H9 (cell line): ENCODE measurements around the gene ING2. TPM values are rescaled to one million over a fixed set of nuclear protein-coding genes. Genes with fewer than 3 reads are reported as not detected.

Experiments
- DNase-seq: peaks from one replicate; pipeline ENCODE4 v3.0.0-alpha.2; 2017
- H2AFZ ChIP-seq: one replicate; pipeline ENCODE4 v1.6.1; 2013; ENCODE audit warnings: mild to moderate bottlenecking, low read length, control low read depth, moderate library complexity
- H2AK5ac ChIP-seq: 2 replicates; pipeline ENCODE4 v1.6.1; 2013; ENCODE audit warnings: low read length, control low read depth, mixed read lengths; ENCODE audit not compliant: insufficient read length
- H2BK120ac ChIP-seq: one replicate; pipeline ENCODE4 v1.6.1; 2013; ENCODE audit warnings: low read depth, mild to moderate bottlenecking, low read length, control low read depth, inconsistent platforms; ENCODE audit not compliant: poor library complexity, severe bottlenecking
- H2BK12ac ChIP-seq: 2 replicates; pipeline ENCODE4 v1.6.1; 2013; ENCODE audit warnings: low read length, control low read depth, mixed read lengths, low read depth; ENCODE audit not compliant: insufficient read length
- H2BK15ac ChIP-seq: 2 replicates; pipeline ENCODE4 v1.6.1; 2013; ENCODE audit warnings: low read depth, low read length, control low read depth
- H2BK20ac ChIP-seq: one replicate; pipeline ENCODE4 v1.6.1; 2013; ENCODE audit warnings: low read depth, mild to moderate bottlenecking, low read length, control low read depth, inconsistent platforms; ENCODE audit not compliant: poor library complexity, severe bottlenecking
- H2BK5ac ChIP-seq: 2 replicates; pipeline ENCODE4 v1.6.1; 2013; ENCODE audit warnings: low read length, control low read depth, mixed read lengths; ENCODE audit not compliant: insufficient read length
- H3K14ac ChIP-seq: 2 replicates; pipeline ENCODE4 v1.6.1; 2013; ENCODE audit warnings: low read length, control low read depth; ENCODE audit not compliant: insufficient read depth
- H3K18ac ChIP-seq: 2 replicates; pipeline ENCODE4 v1.6.1; 2013; ENCODE audit warnings: low read depth, mild to moderate bottlenecking, mixed read lengths, low read length, control low read depth; ENCODE audit not compliant: insufficient read length
- H3K23ac ChIP-seq: 2 replicates; pipeline ENCODE4 v1.6.1; 2013; ENCODE audit warnings: low read length, control low read depth, mixed read lengths, low read depth; ENCODE audit not compliant: insufficient read length
- H3K23me2 ChIP-seq: 2 replicates; pipeline ENCODE4 v1.6.1; 2013; ENCODE audit warnings: low read depth, mild to moderate bottlenecking, mixed read lengths, low read length, control low read depth; ENCODE audit not compliant: insufficient read length, poor library complexity, severe bottlenecking
- H3K27ac ChIP-seq: 2 replicates; pipeline ENCODE4 v1.5.1; 2013; ENCODE audit warnings: low read length, control low read depth, mixed read lengths, low read depth; ENCODE audit not compliant: insufficient read length
- H3K27me3 ChIP-seq: 2 replicates; pipeline ENCODE4 v1.6.1; 2013; ENCODE audit warnings: low read length, control low read depth, inconsistent platforms; ENCODE audit not compliant: insufficient read depth
- H3K4ac ChIP-seq: 2 replicates; pipeline ENCODE4 v1.6.1; 2013; ENCODE audit warnings: low read depth, mild to moderate bottlenecking, control low read depth, inconsistent platforms, low read length, moderate library complexity
- H3K4me1 ChIP-seq: 2 replicates; pipeline ENCODE4 v1.6.1; 2013; ENCODE audit warnings: low read length, control low read depth, inconsistent platforms; ENCODE audit not compliant: insufficient read depth
- H3K4me2 ChIP-seq: 2 replicates; pipeline ENCODE4 v1.6.1; 2013; ENCODE audit warnings: low read length, control low read depth, mixed read lengths; ENCODE audit not compliant: insufficient read length, insufficient read depth
- H3K56ac ChIP-seq: 2 replicates; pipeline ENCODE4 v1.6.1; 2013; ENCODE audit warnings: low read depth, mild to moderate bottlenecking, mixed read lengths, low read length, control low read depth; ENCODE audit not compliant: insufficient read length
- H3K79me1 ChIP-seq: 2 replicates; pipeline ENCODE4 v1.6.1; 2013; ENCODE audit warnings: low read depth, mild to moderate bottlenecking, moderate library complexity, low read length, control low read depth, inconsistent platforms; ENCODE audit not compliant: insufficient read depth, poor library complexity, severe bottlenecking
- H3K79me2 ChIP-seq: 2 replicates; pipeline ENCODE4 v1.6.1; 2013; ENCODE audit warnings: low read length, control low read depth, inconsistent platforms; ENCODE audit not compliant: insufficient read depth
- H3K9ac ChIP-seq: 2 replicates; pipeline ENCODE4 v1.6.1; 2013; ENCODE audit warnings: low read length, control low read depth, mixed read lengths; ENCODE audit not compliant: insufficient read length; ENCODE audit errors: extremely low read depth
- H3K9me3 ChIP-seq: one replicate; pipeline ENCODE4 v1.6.1; 2013; ENCODE audit warnings: low read depth, low read length, inconsistent platforms; ENCODE audit not compliant: control insufficient read depth
- H3T11ph ChIP-seq: one replicate; pipeline ENCODE4 v1.6.1; 2013; ENCODE audit warnings: mild to moderate bottlenecking, low read length, control low read depth, inconsistent platforms
- H4K20me1 ChIP-seq: one replicate; pipeline ENCODE4 v1.6.1; 2013; ENCODE audit not compliant: control insufficient read depth, insufficient read length, insufficient read depth
- H4K5ac ChIP-seq: 2 replicates; pipeline ENCODE4 v1.6.1; 2013; ENCODE audit warnings: low read depth, mild to moderate bottlenecking, mixed read lengths, low read length, control low read depth; ENCODE audit not compliant: insufficient read length
- H4K8ac ChIP-seq: replicated peaks from 2 replicates; pipeline ENCODE4 v1.6.1; 2013; ENCODE audit warnings: low read length, control low read depth, mixed read lengths, low read depth; ENCODE audit not compliant: insufficient read length
- H4K91ac ChIP-seq: 2 replicates; pipeline ENCODE4 v1.6.1; 2013; ENCODE audit warnings: low read depth, mild to moderate bottlenecking, moderate library complexity, mixed read lengths, low read length, control low read depth; ENCODE audit not compliant: insufficient read length
- H3K27ac Mint-ChIP-seq, 3 experiments: 2 replicates in 2 of 3; 3 replicates in 1 of 3; pipeline ENCODE4 v1.8.0; 2020 to 2021; ENCODE audit warnings: mixed read lengths in 3 of 3, mild to moderate bottlenecking in 1 of 3, moderate library complexity in 1 of 3
- H3K27me3 Mint-ChIP-seq: 2 replicates; pipeline ENCODE4 v1.8.0; 2021; ENCODE audit warnings: low read depth, mild to moderate bottlenecking, moderate library complexity, mixed read lengths
- H3K36me3 Mint-ChIP-seq, 3 experiments: 2 replicates in 2 of 3; 3 replicates in 1 of 3; pipeline ENCODE4 v1.8.0; 2020 to 2021; ENCODE audit warnings: low read depth in 3 of 3, mixed read lengths in 3 of 3; ENCODE audit not compliant: insufficient read depth in 1 of 3
- H3K4me1 Mint-ChIP-seq, 2 experiments: 2 replicates each; pipeline ENCODE4 v1.8.0; 2020; ENCODE audit warnings: mixed read lengths in 2 of 2
- H3K4me3 Mint-ChIP-seq, 2 experiments: 2 replicates in 1 of 2; 3 replicates in 1 of 2; pipeline ENCODE4 v1.8.0; 2020 to 2021; ENCODE audit warnings: mild to moderate bottlenecking in 2 of 2, mixed read lengths in 2 of 2, moderate library complexity in 1 of 2
- H3K9me3 Mint-ChIP-seq, 2 experiments: 2 replicates in 1 of 2; 3 replicates in 1 of 2; pipeline ENCODE4 v1.8.0; 2020; ENCODE audit warnings: mild to moderate bottlenecking in 2 of 2, mixed read lengths in 2 of 2, moderate library complexity in 1 of 2
- WGBS: extraction: QIAGEN DNeasy Blood & Tissue Kit; methylation state at CpG from one replicate; pipeline ENCODE4 v1.1.7; 2013; ENCODE audit warnings: missing lambda C conversion rate, low lambda C conversion rate, mixed read lengths; ENCODE audit not compliant: insufficient read length; ENCODE audit errors: extremely low coverage; 5-methylcytosine and 5-hydroxymethylcytosine counted together
- total RNA-seq: library from RNA; stranded (reverse); gene quantifications from 2 replicates; pipeline ENCODE4 v1.2.1, GENCODE V29; 2021
- TF ChIP-seq, protein P1 (sequence below): fragments of 200-600 bp; sonication (generic); conservative IDR thresholded peaks from 3 replicates; pipeline ENCODE4 v1.8.0; 2021; ENCODE audit warnings: antibody characterized with exemption, mild to moderate bottlenecking

Gene ING2
- total RNA-seq, 1 experiment from 2014 or later, result 18.6 TPM

DNA sequence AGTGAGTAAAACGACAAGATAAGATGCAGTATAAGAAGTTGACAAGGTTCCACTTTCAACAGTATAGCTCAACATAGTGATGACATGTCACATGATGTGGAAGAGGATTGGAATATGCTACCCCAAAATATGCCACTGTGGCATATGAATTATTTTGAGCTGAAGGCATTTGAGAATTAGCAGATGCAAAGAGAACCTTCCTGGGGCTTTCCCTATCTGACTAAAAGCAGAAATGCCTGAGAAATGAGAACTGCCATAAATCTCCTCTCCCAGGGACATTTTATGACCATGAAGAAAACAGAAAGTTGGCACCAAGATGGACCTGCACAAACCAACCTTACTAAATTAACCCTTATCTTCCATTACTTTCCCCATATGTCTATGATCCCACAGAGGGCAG lies 35.6 kb upstream of the ING2 start:
- no peak for DNase-seq
- peaks cover 21 to 22% of the 10 kb centered on the region in 2 experiments for H3K4me1 Mint-ChIP-seq
- Histone ChIP-seq H3K14ac (no peak overlapping the region), H3K79me1 (no peaks in the 10 kb centered on the region), H2BK15ac (no peak overlapping the region), H2AK5ac (no peak overlapping the region), H3K9ac (no peak overlapping the region), H3K27ac (no peak overlapping the region), H2BK120ac (no peak overlapping the region), H3K23me2 (no peaks in the 10 kb centered on the region), H4K5ac (no peak overlapping the region), H3T11ph (no peak overlapping the region), H3K9me3 (no peaks in the 10 kb centered on the region), H3K4me2 (no peak overlapping the region), H4K20me1 (no peaks in the 10 kb centered on the region), H2AFZ (no peak overlapping the region), H4K8ac (no peak overlapping the region), H2BK20ac (no peak overlapping the region), H3K18ac (no peak overlapping the region), H2BK5ac (no peak overlapping the region), H2BK12ac (no peak overlapping the region), H3K4me1 (no peaks in the 10 kb centered on the region; the same call in 1 of the 2 replicates), H3K79me2 (no peaks in the 10 kb centered on the region), H3K23ac (no peak overlapping the region), H3K4ac (no peak overlapping the region), H4K91ac (no peak overlapping the region), H3K27me3 (no peaks in the 10 kb centered on the region), H3K56ac (no peak overlapping the region)
- no peaks in the 10 kb centered on the region for H3K27me3 Mint-ChIP-seq
- TF ChIP-seq, protein P1, sequence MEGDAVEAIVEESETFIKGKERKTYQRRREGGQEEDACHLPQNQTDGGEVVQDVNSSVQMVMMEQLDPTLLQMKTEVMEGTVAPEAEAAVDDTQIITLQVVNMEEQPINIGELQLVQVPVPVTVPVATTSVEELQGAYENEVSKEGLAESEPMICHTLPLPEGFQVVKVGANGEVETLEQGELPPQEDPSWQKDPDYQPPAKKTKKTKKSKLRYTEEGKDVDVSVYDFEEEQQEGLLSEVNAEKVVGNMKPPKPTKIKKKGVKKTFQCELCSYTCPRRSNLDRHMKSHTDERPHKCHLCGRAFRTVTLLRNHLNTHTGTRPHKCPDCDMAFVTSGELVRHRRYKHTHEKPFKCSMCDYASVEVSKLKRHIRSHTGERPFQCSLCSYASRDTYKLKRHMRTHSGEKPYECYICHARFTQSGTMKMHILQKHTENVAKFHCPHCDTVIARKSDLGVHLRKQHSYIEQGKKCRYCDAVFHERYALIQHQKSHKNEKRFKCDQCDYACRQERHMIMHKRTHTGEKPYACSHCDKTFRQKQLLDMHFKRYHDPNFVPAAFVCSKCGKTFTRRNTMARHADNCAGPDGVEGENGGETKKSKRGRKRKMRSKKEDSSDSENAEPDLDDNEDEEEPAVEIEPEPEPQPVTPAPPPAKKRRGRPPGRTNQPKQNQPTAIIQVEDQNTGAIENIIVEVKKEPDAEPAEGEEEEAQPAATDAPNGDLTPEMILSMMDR, result no peak
- no peak overlapping the region for H3K4me3 Mint-ChIP-seq
- no CpG with 5 or more reads among the region's 1 CpG for WGBS
- peaks cover 7 to 26% (median 20%) of the 10 kb centered on the region in 3 experiments for H3K36me3 Mint-ChIP-seq
- H3K9me3 Mint-ChIP-seq, result peaks cover 8 to 20% of the 10 kb centered on the region in 2 experiments; a peak in 4 of 5 replicates
- no peak overlapping the region for H3K27ac Mint-ChIP-seq
